ENCODE measurements around the gene VANGL2. TPM values are rescaled to one million over a fixed set of nuclear protein-coding genes. Genes with fewer than 3 reads are reported as not detected.

The VANGL2 gene
- total RNA-seq, 1 donor from 2014 or later = 5.5 TPM

DNA sequence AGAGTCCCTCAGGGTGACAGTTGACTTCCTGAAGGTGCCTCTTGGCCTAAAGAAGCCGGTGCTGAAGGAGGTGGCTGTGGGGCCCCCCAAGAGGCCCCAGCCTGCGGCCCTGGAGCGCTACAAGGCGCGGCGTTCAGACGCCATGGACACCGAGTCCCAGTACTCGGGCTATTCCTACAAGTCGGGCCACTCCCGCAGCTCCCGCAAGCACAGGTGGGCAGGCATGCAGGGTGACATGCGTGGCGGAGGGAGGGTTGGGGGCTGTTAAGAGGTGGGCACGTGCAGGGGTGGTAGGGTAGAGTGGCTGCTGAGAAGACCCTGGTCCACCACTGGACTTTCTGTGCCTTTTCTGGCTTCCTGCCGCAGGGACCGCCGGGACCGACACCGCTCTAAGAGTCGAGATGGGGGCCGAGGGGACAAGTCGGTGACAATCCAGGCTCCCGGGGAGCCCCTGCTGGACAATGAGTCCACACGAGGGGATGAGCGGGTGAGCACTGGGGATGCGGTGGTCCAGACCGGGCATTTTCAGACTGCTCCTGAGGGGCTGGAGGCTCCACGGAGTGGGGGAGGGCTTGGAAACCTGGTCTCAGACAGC, 15.4 kb downstream of the VANGL2 start:
- Mint-ChIP-seq H3K27ac (no peak overlapping the region), H3K4me1 (no peaks in the 10 kb centered on the region), H3K4me3 (no peak overlapping the region), H3K9me3 (no peaks in the 10 kb centered on the region), H3K27me3 (no peaks in the 10 kb centered on the region), H3K36me3 (ENCODE audit: low read depth) (peaks cover 2% of the 10 kb centered on the region)
- DNase-seq = no peak
- CTCF ChIA-PET = interaction anchor here (1.2 to 1.4 kb wide), 2 partner anchors 39 to 222 kb away, joined by 3 read pairs; no protein-coding TSS in a partner anchor
- TF ChIP-seq, protein P1, sequence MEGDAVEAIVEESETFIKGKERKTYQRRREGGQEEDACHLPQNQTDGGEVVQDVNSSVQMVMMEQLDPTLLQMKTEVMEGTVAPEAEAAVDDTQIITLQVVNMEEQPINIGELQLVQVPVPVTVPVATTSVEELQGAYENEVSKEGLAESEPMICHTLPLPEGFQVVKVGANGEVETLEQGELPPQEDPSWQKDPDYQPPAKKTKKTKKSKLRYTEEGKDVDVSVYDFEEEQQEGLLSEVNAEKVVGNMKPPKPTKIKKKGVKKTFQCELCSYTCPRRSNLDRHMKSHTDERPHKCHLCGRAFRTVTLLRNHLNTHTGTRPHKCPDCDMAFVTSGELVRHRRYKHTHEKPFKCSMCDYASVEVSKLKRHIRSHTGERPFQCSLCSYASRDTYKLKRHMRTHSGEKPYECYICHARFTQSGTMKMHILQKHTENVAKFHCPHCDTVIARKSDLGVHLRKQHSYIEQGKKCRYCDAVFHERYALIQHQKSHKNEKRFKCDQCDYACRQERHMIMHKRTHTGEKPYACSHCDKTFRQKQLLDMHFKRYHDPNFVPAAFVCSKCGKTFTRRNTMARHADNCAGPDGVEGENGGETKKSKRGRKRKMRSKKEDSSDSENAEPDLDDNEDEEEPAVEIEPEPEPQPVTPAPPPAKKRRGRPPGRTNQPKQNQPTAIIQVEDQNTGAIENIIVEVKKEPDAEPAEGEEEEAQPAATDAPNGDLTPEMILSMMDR (IDR thresholded peaks at IDR 0.05) = no peak
- POLR2A ChIA-PET = no interaction called here
- ATAC-seq (ENCODE audit: low read depth) = no peak
- intact Hi-C loops (cut with micrococcal nuclease) = no loop called here

DNA sequence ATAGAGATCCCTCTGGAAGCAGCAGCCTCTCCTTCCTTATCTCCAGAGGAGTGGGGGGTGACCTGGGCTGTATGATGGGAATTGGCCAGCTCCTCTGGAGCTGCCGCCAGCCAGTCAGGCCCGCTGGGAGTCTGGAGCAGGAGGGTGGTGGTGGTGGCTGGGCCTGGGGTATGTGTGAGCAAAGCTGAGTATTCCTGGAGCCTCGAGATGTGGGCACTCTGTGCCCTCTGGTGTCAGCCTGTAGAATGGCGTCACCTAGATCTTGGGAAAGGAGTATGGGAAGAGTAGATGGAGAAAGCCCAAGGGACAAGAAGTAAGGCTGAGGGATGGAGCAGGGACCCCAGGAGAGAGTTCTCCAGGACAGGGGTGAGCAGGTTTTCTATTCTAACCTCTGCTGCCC, 16.0 kb downstream of the VANGL2 start:
- POLR2A ChIA-PET = no interaction called here
- Mint-ChIP-seq H3K27ac (no peak overlapping the region), H3K27me3 (no peaks in the 10 kb centered on the region), H3K4me1 (no peaks in the 10 kb centered on the region), H3K36me3 (ENCODE audit: low read depth) (peaks cover 2% of the 10 kb centered on the region), H3K9me3 (no peaks in the 10 kb centered on the region), H3K4me3 (no peak overlapping the region)
- DNase-seq = no peak
- peak; percentile 37 for ATAC-seq (ENCODE audit: low read depth)
- CTCF ChIA-PET = interaction anchor here (1.0 to 1.4 kb wide), 3 partner anchors 39 to 223 kb away, joined by 3 to 4 read pairs (median 3); no protein-coding TSS in a partner anchor
- intact Hi-C loops (cut with micrococcal nuclease) = no loop called here
- TF ChIP-seq, protein P1 (IDR thresholded peaks at IDR 0.05) = no peak

DNA sequence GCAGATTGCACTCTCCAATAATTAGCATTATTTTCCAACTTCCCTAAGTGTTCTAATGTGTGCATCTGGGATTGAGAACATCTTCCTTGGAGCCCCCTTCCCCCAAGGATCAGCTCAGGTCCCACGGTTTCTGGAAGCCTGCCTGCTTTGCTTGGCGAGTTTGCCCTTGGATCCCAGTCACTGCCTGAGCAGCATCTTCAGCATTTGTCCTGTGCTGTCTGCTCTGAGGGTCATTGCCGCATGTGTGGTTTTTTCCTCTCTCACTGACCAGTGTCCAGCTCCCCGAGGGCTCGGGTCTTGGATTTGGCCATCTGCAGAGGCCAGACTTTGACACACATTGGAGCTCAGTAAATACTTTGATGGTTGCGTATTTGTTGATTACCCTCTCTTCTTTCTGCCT, 18.1 kb downstream of the VANGL2 start:
- ATAC-seq (ENCODE audit: low read depth) (no peak), DNase-seq (no peak)
- H3K4me3 Mint-ChIP-seq = no peak overlapping the region
- H3K27me3 Mint-ChIP-seq = no peaks in the 10 kb centered on the region
- ChIA-PET POLR2A (no interaction called here), CTCF (no interaction called here)
- intact Hi-C loops (cut with micrococcal nuclease) = no loop called here
- H3K27ac Mint-ChIP-seq = no peak overlapping the region
- H3K36me3 Mint-ChIP-seq (ENCODE audit: low read depth) = peaks cover 2% of the 10 kb centered on the region
- no peaks in the 10 kb centered on the region for H3K4me1 Mint-ChIP-seq
- TF ChIP-seq, protein P1 (IDR thresholded peaks at IDR 0.05) = no peak
- no peaks in the 10 kb centered on the region for H3K9me3 Mint-ChIP-seq

DNA sequence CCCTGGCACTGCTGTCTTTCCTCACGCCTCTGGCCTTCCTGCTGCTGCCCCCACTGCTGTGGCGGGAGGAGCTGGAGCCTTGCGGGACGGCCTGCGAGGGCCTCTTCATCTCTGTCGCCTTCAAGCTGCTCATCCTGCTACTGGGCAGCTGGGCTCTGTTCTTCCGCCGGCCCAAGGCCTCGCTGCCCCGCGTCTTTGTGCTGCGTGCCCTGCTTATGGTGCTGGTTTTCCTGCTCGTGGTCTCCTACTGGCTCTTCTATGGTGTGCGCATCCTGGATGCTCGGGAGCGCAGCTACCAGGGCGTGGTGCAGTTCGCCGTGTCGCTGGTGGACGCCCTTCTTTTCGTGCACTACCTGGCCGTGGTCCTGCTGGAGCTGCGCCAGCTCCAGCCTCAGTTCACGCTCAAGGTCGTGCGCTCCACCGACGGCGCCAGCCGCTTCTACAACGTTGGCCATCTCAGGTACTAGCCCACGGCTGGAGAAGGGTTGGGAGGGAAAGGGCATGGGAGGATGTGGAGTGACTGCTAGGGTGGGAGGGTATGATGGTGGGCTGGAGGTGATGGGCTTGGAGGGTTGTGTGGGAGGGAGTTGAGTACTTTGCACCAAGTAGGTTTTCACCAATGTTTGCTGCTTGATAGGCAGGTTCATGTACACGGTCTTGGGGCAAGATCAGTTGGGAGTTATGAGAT, 18.9 kb downstream of the VANGL2 start:
- H3K27me3 Mint-ChIP-seq = no peaks in the 10 kb centered on the region
- ChIA-PET POLR2A (interaction anchor here (0.7 kb wide), 1 partner anchor 11 kb away, joined by 4 read pairs; no protein-coding TSS in a partner anchor), CTCF (no interaction called here)
- DNase-seq (peak; percentile 4), ATAC-seq (ENCODE audit: low read depth) (no peak)
- TF ChIP-seq, protein P1 (IDR thresholded peaks at IDR 0.05) = no peak
- no peaks in the 10 kb centered on the region for H3K4me1 Mint-ChIP-seq
- intact Hi-C loops (cut with micrococcal nuclease) = no loop called here
- peaks cover 5% of the 10 kb centered on the region for H3K36me3 Mint-ChIP-seq (ENCODE audit: low read depth)
- no peaks in the 10 kb centered on the region for H3K9me3 Mint-ChIP-seq
- H3K4me3 Mint-ChIP-seq = no peak overlapping the region
- H3K27ac Mint-ChIP-seq = no peak overlapping the region

DNA sequence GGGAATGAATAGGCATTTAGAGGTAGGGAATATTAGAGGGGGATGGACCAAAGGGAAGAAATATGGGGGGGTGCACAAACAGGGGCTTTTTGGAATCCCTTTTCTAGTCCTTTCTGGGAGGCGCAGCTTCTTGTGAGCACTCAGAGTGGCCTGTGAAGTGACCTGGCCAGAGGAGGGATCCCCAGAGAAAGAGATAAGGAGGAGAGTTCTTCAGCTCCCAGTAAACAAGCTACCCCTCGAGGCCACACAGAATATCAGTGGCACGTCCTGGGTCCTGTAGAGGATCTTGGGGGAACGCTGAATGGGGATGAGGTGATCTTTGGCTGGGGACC, 19.4 kb downstream of the VANGL2 start:
- TF ChIP-seq, protein P1 (IDR thresholded peaks at IDR 0.05) = no peak
- ChIA-PET CTCF (no interaction called here), POLR2A (interaction anchor here (0.7 kb wide), 1 partner anchor 11 kb away, joined by 4 read pairs; no protein-coding TSS in a partner anchor)
- Mint-ChIP-seq H3K36me3 (ENCODE audit: low read depth) (peaks cover 8% of the 10 kb centered on the region), H3K9me3 (no peaks in the 10 kb centered on the region), H3K4me3 (no peak overlapping the region), H3K27me3 (no peaks in the 10 kb centered on the region), H3K27ac (no peak overlapping the region), H3K4me1 (no peaks in the 10 kb centered on the region)
- intact Hi-C loops (cut with micrococcal nuclease) = no loop called here
- DNase-seq (no peak), ATAC-seq (ENCODE audit: low read depth) (no peak)
